HL-60/S4 (cell line): Measurements from ENCODE around the gene SPDEF.

ENCODE experiments used
- in situ Hi-C: fragments of 300-500 bp; cut with MboI; formaldehyde crosslinking; loops from 2 replicates; pipeline ENCODE4 v1.14.3; 2022; ENCODE audit warnings: low sequenced_read_pairs

Gene SPDEF

GRCh38 chr6:34584694-34585093 is 28.6 kb upstream of the SPDEF start:
- in situ Hi-C loops = no loop called here

GRCh38 chr6:34583861-34584604 is 27.9 kb upstream of the SPDEF start:
- in situ Hi-C loops = no loop called here

DNA sequence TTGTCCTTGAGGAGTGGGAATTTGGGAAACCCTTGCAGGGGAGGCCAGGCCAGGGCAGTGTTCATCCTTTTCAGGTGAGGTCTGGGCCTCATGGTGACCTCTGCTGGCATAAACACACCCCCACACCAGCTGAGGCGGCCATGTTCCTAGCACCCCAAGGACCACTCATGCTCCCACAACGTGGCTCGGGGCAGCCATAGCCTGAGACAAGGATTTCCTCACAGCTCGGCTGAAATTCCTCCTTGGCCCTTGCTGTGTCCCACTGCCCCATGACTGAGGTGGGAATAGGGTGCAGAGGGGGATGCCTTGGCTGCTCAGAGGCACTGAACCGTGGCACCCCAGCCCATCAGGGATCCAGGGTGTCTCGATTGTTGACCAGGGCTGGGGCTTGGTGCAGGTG is 27.3 kb upstream of the SPDEF start:
- in situ Hi-C loops = no loop called here

DNA sequence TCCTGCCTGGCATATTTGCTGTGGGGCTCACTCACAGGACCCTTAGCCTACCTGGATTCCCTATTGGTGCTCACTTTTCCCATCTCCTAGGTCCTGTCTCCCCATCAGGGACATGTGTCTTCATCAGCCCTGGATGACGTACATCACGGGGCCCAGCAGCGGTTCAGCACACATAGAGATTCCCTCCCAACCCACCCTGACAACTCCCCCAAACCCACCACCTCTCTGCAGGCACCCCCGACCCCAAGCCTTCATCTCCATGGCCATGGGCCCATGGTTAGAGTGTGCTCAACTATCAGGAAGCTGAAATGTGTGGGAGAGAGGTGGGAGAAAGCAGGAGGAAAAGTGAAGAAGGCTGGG is 25.4 kb upstream of the SPDEF start:
- in situ Hi-C loops = no loop called here

- in situ Hi-C loops = no loop called here
These were observed 24.8 kb upstream of the SPDEF start for GRCh38 chr6:34580707-34581560.

DNA sequence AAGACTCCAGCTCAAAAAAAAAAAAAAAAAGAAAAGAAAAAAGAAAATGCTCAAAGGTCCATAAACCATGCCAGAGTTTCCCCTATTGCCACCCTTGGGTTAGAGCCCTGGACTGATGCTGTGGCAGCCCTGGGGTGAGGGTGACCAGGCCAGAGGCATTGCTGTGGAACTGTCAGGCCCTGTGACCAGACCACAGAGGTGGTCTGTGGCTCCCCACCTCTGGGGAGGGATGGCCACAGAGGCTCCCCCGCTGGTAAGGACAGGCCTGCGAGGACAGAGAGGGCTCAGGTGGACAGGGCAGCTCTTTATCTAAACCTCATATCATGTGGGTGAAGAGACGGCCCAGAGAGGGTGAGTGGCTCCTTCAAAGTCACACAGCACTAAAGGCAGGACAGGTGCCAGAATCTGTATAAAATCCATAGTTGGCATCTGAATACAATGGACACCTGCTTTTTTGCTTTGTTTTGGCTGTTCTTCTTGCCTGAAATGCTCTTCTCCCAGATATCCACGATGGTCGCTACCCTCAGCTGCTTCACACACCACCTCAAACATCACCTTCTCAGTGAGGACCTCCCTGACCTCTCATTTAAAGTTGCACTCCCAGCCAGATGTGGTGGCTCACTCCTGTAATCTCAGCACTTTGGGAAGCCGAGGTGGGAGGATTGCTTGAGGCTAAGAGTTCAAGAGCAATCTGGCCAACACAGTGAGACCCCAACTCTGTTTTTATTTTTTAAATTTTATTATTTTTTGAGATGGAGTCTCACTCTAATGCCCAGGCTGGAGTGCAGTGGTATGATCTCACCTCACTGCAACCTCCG is 22.5 kb upstream of the SPDEF start:
- in situ Hi-C loops = no loop called here

DNA sequence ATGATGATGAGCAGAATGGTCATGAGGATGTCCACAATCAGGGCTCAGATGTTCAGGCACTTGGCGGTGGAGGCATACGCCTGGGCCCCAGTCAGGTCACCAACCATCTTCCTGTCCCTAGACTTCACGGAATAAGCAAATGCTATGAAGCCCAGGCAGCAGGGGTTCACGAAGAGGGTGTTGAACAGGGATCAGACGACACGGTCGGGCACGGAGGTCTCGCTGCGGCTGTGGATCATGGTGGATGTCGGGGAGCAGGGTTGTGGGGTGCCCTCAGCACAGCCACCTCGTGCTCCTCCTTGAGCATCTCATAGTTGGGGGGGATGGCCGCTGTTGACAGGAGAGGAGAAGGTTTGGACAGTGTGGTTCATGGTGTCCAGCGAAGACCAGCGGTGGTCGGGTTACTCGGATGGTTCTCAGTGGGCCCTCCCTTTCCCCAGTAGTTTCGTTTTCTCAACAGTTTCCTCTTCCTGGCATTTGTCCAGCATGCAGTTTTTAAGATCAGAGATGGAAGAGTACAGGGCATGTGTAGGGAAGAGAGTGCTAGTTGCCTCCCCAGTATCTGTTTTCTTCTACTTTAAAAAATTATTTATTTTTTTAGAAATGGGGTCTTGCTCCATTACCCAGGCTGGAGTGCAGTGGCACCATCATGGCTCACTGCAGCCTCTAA is 20.3 kb upstream of the SPDEF start:
- in situ Hi-C loops = no loop called here

DNA sequence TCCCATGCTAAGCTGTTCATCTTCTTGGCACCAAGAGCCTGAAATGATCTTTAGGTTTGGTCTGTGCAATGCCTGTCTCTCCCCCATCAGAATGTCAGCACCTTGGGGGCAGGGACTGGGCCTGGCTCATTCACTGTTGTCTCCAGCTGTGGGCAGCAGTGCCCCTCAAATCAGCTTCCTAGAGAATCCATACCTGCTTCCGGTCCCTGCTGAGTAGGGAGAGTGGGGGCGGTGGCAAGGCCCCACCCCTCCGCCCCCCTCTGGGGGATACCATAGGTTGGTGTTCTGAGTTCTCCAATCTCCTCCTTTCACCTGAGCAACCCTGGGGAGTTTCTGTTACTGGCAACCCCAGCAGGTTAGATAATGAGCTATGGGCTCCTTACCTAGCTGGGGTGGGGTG is 19.2 kb upstream of the SPDEF start:
- in situ Hi-C loops = no loop called here

DNA sequence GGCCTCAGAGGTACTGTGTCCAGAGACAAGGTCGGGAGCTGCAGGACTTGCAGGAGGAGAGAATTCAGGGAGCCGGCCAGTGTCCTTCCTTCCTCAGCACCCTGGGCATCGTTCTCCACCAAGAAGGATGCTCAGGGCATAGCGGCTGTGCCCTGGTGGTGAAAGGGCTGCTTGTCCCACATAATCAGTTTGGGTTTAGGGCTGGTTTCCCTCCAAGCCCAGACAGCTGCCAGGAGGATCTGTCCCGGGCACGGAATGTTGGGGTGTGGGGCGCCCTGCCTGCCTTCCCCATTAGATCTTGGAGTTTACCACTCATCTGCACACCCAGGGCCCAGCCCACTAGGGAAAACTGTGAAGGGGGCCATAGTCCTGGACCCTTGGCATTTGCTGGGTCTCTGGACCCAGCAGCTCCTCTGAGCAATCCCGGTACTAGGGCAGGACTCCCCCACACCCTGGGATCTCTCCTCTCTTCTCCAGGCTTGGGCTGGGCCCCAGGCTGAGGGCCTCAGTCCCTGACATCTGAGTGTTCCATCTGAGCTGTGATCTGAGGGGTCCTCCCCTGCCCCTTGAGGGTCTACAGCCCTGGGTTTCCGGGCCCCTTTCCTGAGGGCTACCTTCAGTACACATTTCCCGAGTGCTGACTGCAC is 18.6 kb upstream of the SPDEF start:
- in situ Hi-C loops = no loop called here

GRCh38 chr6:34573567-34574183 is 17.5 kb upstream of the SPDEF start:
- in situ Hi-C loops = no loop called here

GRCh38 chr6:34572585-34572984 is 16.5 kb upstream of the SPDEF start:
- in situ Hi-C loops = no loop called here

- in situ Hi-C loops = no loop called here
These were observed 15.9 kb upstream of the SPDEF start for GRCh38 chr6:34572021-34572420.

DNA sequence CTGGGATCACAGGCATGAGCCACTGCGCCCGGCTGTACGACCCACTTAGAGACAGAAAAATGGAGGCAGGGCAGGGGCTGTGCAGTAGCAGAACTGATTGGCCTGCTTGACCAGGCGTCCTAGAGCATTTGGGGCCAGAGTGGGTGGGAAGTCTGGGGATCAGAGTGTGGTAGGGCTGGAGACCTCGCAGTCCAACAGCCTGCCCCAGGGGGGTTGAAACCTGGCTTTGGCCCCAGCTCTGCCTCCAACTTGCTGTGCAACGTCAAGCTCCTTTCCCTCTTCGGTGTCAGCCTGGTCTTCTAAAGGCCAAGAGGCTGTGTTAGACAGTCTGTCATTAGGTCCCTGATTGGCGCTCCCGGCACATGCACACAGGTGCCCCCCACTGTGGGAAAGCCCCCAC is 15.3 kb upstream of the SPDEF start:
- in situ Hi-C loops = no loop called here

GRCh38 chr6:34570066-34570833 is 14.1 kb upstream of the SPDEF start:
- in situ Hi-C loops = no loop called here

DNA sequence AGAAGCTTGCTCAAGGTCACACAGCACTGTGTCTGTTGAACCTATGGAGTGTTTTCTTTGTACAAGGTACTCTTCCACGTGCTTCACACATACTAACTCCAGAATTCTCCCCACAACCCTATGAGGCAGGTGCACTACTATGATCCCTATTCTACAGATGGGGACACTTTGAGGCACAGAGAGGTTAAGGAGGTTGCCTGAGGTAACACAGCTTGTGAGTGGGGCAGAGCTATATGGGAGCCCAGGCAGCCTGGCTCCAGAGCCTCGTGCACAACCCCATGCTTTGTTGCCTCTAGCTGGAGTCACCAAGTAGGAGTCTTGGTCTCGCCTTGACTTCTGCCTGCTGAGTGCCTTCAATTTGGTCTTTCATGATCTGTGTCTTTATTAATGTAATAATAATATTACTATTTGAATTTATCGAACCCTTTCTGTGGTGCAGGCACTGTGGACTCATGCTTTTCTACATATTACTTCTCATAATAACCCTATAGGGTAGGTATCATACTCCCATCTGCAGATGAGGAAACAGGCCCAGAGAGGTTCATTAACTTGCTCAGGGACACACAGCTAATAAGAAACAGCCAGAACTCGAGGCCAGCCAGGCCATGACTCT is 13.3 kb upstream of the SPDEF start:
- in situ Hi-C loops = no loop called here

DNA sequence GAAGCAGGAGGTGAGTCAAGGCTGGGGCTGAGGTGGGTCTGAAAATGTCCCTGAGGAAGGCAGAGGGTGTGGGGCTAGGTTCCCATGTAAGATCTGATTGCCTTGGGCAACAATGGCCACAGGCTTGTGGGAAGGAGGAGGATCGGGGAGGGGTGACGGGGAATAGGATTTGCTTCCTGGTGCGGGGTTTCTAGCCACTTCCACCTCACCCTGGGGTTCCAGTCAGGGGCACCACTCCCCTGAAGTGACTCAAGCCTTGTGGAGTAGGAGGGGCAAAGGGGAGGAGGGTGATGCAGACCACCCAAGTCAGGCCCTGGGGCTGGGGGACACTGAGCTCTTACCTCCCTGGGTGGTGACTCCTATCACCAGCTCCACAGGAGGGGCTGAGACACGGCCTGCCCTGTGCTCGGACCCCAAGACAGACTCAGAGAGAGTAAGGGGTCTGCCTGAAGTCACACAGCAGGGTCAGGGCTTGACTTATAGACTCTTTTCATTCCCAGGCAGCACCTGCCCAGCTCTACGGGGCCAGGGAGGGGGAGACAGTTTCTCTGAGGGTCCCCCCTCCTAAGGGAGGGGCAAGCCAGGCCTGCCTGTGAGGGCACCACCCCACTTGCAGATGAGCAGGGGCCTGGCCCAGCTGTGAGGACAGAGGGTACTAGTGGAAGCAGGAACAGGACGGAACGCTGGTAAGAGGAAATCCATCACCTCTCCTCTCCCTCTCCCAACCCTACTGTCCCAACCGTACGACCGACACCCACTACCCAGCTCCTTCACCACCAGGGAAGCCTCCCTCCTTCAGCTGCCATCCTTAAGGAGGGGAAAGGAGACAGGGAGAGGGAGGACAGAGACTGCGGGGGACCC is 12.4 kb upstream of the SPDEF start:
- in situ Hi-C loops = no loop called here

DNA sequence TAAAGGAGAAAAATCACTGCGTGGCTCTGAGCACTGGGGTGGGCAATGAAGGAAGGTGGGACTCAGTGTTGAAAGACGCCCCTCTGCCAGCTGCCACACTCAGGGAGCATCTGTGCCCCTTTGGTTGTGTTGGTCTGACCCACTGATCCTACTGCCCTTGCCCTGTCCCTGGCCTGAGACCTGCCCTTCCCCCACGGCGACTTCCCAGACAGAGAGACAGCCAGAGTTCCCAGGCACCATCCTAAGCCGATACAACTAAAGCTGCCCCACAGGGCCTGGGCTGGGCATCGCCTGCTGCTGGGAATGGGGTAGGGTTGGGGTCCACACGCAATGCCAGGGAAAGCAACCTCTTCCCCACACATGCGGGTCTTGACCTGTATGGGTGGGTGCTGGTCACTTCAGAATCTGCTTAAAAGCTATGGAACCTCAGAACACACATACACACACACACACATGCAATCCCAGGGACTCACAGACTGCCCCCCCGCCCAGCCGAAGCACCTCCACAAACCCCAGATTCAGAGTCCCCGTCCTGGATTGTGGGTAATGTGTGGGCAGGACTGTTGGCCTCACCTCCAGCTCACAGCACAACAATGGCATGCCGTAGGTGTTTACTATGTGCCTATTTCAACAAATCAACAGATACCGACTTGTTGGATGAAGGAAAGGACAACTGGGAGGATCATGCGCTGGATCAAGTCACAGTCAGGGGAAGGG is 10.9 kb upstream of the SPDEF start:
- in situ Hi-C loops = no loop called here
